Measurements from ENCODE around the gene MATN4. TPM values are rescaled to one million over a fixed set of nuclear protein-coding genes. Genes with fewer than 3 reads are reported as not detected.

Gene MATN4
- total RNA-seq, 1 experiment from 2014 or later: 1.9 TPM

- TF ChIP-seq ZNF121 (CRISPR knock-in tag; IDR thresholded peaks at IDR 0.05) (no peak), NR1H2 (CRISPR knock-in tag; IDR thresholded peaks at IDR 0.05) (no peak), IRF1 (CRISPR knock-in tag; IDR thresholded peaks at IDR 0.05) (no peak), TP53 (CRISPR knock-in tag; IDR thresholded peaks at IDR 0.05) (no peak), RORB (CRISPR knock-in tag; IDR thresholded peaks at IDR 0.05) (no peak), E2F5 (CRISPR knock-in tag; IDR thresholded peaks at IDR 0.05) (no peak), TEAD4 (CRISPR knock-in tag; IDR thresholded peaks at IDR 0.05) (no peak), SP1 (CRISPR knock-in tag; conservative IDR thresholded peaks at IDR 0.05) (no peak), ZNF416 (CRISPR knock-in tag; IDR thresholded peaks at IDR 0.05) (no peak), USF2 (CRISPR knock-in tag; IDR thresholded peaks at IDR 0.05) (no peak), GTF2I (CRISPR knock-in tag; conservative IDR thresholded peaks at IDR 0.05) (no peak)
Measured at GRCh38 chr20:45309075-45309474, 976 bp upstream of the MATN4 start (continued).

GRCh38 chr20:45307076-45307640, 941 bp downstream of the MATN4 start:
- POLR2A ChIA-PET: no interaction called here
- peaks cover 27% of the 10 kb centered on the region for H3K4me1 Mint-ChIP-seq
- no peak overlapping the region for H3K4me3 Mint-ChIP-seq
- TF ChIP-seq USF1 (CRISPR knock-in tag; IDR thresholded peaks at IDR 0.05) (no peak), ELF4 (CRISPR knock-in tag; IDR thresholded peaks at IDR 0.05; ENCODE audit: low read depth) (no peak), TEAD4 (CRISPR knock-in tag; IDR thresholded peaks at IDR 0.05) (no peak), ZNF281 (CRISPR knock-in tag; IDR thresholded peaks at IDR 0.05) (no peak), ZNF219 (CRISPR knock-in tag; IDR thresholded peaks at IDR 0.05; ENCODE audit: borderline replicate concordance) (no peak), ZNF232 (CRISPR knock-in tag; IDR thresholded peaks at IDR 0.05) (no peak), ARID4B (CRISPR knock-in tag; IDR thresholded peaks at IDR 0.05; ENCODE audit: borderline replicate concordance) (no peak), ZSCAN18 (CRISPR knock-in tag; IDR thresholded peaks at IDR 0.05) (no peak), TEAD1 (CRISPR knock-in tag; IDR thresholded peaks at IDR 0.05) (no peak), ZNF423 (CRISPR knock-in tag; IDR thresholded peaks at IDR 0.05) (no peak), ETV6 (CRISPR knock-in tag; IDR thresholded peaks at IDR 0.05) (no peak), NR3C1 (CRISPR knock-in tag; conservative IDR thresholded peaks at IDR 0.05; ENCODE audit: low read depth) (no peak)
- no peak overlapping the region for H3K27ac Mint-ChIP-seq
- CTCF ChIA-PET: interaction anchor here (0.5 to 4.0 kb wide), 11 partner anchors 9 to 616 kb away, joined by 3 to 61 read pairs (median 3); no protein-coding TSS in a partner anchor
- no peaks in the 10 kb centered on the region for H3K9me3 Mint-ChIP-seq
- peak; percentile 25 for DNase-seq (ENCODE audit: low spot score)
- no peak for ATAC-seq
- H3K27me3 Mint-ChIP-seq (ENCODE audit: low read depth): peaks cover 34% of the 10 kb centered on the region
- H3K36me3 Mint-ChIP-seq: no peaks in the 10 kb centered on the region

All from WTC11 (cell line).